ENCODE results near the gene CLIP2. TPM values are rescaled to one million over a fixed set of nuclear protein-coding genes. Genes with fewer than 3 reads are reported as not detected.

Gene CLIP2
- total RNA-seq, result 12.6 and 27.7 TPM in 2 replicates

GRCh38 chr7:74289018-74289658 lies at the start of gene CLIP2:
Gene CLIP2 (plus strand): TSS chr7:74289407. CDS start chr7:74317547, 28,140 bp downstream.

GRCh38 chr7:74254129-74254857 lies 34.9 kb upstream of the CLIP2 start, which contains the start of gene RFC2:
Gene RFC2 (minus strand): TSS chr7:74254399. CDS start chr7:74254383, 16 bp downstream.

GRCh38 chr7:74453322-74454011 lies 164.3 kb downstream of the CLIP2 start, which contains the start of gene GTF2IRD1:
Gene GTF2IRD1 (plus strand): TSS chr7:74453906. CDS start chr7:74508081, 54,175 bp downstream.

Other genes with a start within 250 kb of the CLIP2 start
- gene LIMK1, start 205.6 kb upstream of the CLIP2 start, total RNA-seq, result 11.9 and 27.0 TPM in 2 replicates
- 279 and 290 TPM in 2 replicates for gene EIF4H, start 115.1 kb upstream of the CLIP2 start, total RNA-seq
- gene LAT2, start 79.4 kb upstream of the CLIP2 start, total RNA-seq, result 0.24 TPM in 1 of 2 replicates, not detected in the other
- 11.1 and 19.0 TPM in 2 replicates for gene RFC2, start 35.0 kb upstream of the CLIP2 start, total RNA-seq
- 23.7 and 28.0 TPM in 2 replicates for gene GTF2IRD1, start 164.5 kb downstream of the CLIP2 start, total RNA-seq